Caco-2 (cell line): ENCODE measurements around the gene HINT1. TPM values are rescaled to one million over a fixed set of nuclear protein-coding genes. Genes with fewer than 3 reads are reported as not detected.

Experiments
- Bru-seq: library from RNA; stranded (reverse); fragments of 400-500 nt; gene quantifications from one replicate; lab custom pipeline; 2021; lab: Mats Ljungman, UMichigan
- BruChase-seq, 2 experiments: library from RNA; stranded (reverse); fragments of 400-500 nt; gene quantifications; one replicate each; lab custom pipeline; 2021; lab: Mats Ljungman, UMichigan
- BruUV-seq: library from RNA; stranded (reverse); fragments of 400-500 nt; replicated peaks from 2 replicates; lab custom pipeline; 2021; lab: Mats Ljungman, UMichigan
- CTCF ChIA-PET: fragments of 300-600 bp; sonication (Branson Sonifier 250); formaldehyde crosslinking; loops from one replicate; lab custom pipeline; 2022; ENCODE audit warnings: antibody characterized with exemption; lab: Charles Lee
- POLR2A ChIA-PET: fragments of 300-600 bp; sonication (Branson Sonifier 250); formaldehyde crosslinking; loops from one replicate; lab custom pipeline; 2022; ENCODE audit warnings: antibody characterized with exemption; lab: Charles Lee
- DNase-seq, 2 experiments: peaks; one replicate each; pipeline versions ENCODE4 v3.0.0 to v3.0.0-alpha.2; 2020 to 2022
- H3K27me3 ChIP-seq: replicated peaks from 2 replicates; pipeline ENCODE4 v1.6.0; 2011; ENCODE audit warnings: low read length; ENCODE audit not compliant: control insufficient read depth, insufficient read depth
- H3K36me3 ChIP-seq: 2 replicates; pipeline ENCODE4 v1.5.1; 2011; ENCODE audit warnings: low read length; ENCODE audit not compliant: control insufficient read depth, insufficient read depth
- H3K4me1 ChIP-seq: fragments of 250-450 bp; sonication (Bioruptor Pico); 2 replicates; pipeline ENCODE4 v1.5.1; 2020; ENCODE audit warnings: mild to moderate bottlenecking
- H3K4me3 ChIP-seq: 2 replicates; pipeline ENCODE4 v1.5.1; 2011; ENCODE audit warnings: low read depth, mild to moderate bottlenecking, control low read depth, low read length
- H3K9me3 ChIP-seq: fragments of 250-450 bp; sonication (Bioruptor Pico); 2 replicates; pipeline ENCODE4 v1.5.1; 2020; ENCODE audit warnings: mild to moderate bottlenecking, moderate library complexity
- H3K27ac Mint-ChIP-seq: one replicate; pipeline ENCODE4 v1.8.0; 2022; ENCODE audit warnings: mixed read lengths; ENCODE audit not compliant: unreplicated experiment
- H3K27me3 Mint-ChIP-seq: one replicate; pipeline ENCODE4 v1.8.0; 2022; ENCODE audit warnings: mixed read lengths; ENCODE audit not compliant: insufficient read depth, unreplicated experiment
- H3K36me3 Mint-ChIP-seq: one replicate; pipeline ENCODE4 v1.8.0; 2022; ENCODE audit warnings: mild to moderate bottlenecking, mixed read lengths; ENCODE audit not compliant: insufficient read depth, unreplicated experiment
- H3K4me1 Mint-ChIP-seq: one replicate; pipeline ENCODE4 v1.8.0; 2022; ENCODE audit warnings: low read depth, mixed read lengths; ENCODE audit not compliant: unreplicated experiment
- H3K4me3 Mint-ChIP-seq: one replicate; pipeline ENCODE4 v1.8.0; 2022; ENCODE audit warnings: mild to moderate bottlenecking, moderate library complexity, mixed read lengths; ENCODE audit not compliant: unreplicated experiment
- H3K9me3 Mint-ChIP-seq: one replicate; pipeline ENCODE4 v1.8.0; 2022; ENCODE audit warnings: mixed read lengths; ENCODE audit not compliant: unreplicated experiment
- intact Hi-C: fragments of 100-400 bp; cut with micrococcal nuclease; formaldehyde crosslinking; loops from one replicate; pipeline ENCODE4 v1.10.0; 2022; ENCODE audit not compliant: unreplicated experiment
- long read RNA-seq: library from polyadenylated mRNA; stranded (forward); transcript quantifications from one replicate; pipeline ENCODE4 v2.0.0, GENCODE V29; 2022
- total RNA-seq: library from RNA; stranded (reverse); gene quantifications from 2 replicates; pipeline ENCODE4 v1.2.3, GENCODE V29; 2022
- TF ChIP-seq, protein P1 (sequence below), 2 experiments: fragments of 200-600 bp in 1 of 2; IDR thresholded peaks; 1 replicate in 1 of 2; 2 replicates in 1 of 2; pipeline versions ENCODE4 v1.5.1 to v1.8.0; 2011 to 2022; ENCODE audit warnings: antibody characterized with exemption in 1 of 2, control low read depth in 1 of 2, inconsistent platforms in 1 of 2, low read depth in 1 of 2, low read length in 1 of 2, mild to moderate bottlenecking in 1 of 2, moderate library complexity in 1 of 2; ENCODE audit not compliant: insufficient read depth in 1 of 2, severe bottlenecking in 1 of 2, unreplicated experiment in 1 of 2

The HINT1 gene
- 228 and 243 TPM in 2 replicates for total RNA-seq
- percentile 96 among the genes with signal in this experiment for Bru-seq, nascent RNA
- BruChase-seq, experiment 1, labeled RNA remaining after a 2-hour chase, result percentile 93 among the genes with signal in this experiment
- BruChase-seq, experiment 2, labeled RNA remaining after a 6-hour chase, result percentile 95 among the genes with signal in this experiment
- long read RNA-seq, transcript HINT1-201 (3 exons, 1,081 nt), result major isoform, 284 of 309 reads
- long read RNA-seq, transcript HINT1-209 (3 exons, 656 nt), result minor isoform, 5 of 309 reads
- long read RNA-seq, partial matches to known transcripts, result 1 of 309 reads
- long read RNA-seq, other reads (novel, unspliced or antisense), result 12 of 309 reads

DNA sequence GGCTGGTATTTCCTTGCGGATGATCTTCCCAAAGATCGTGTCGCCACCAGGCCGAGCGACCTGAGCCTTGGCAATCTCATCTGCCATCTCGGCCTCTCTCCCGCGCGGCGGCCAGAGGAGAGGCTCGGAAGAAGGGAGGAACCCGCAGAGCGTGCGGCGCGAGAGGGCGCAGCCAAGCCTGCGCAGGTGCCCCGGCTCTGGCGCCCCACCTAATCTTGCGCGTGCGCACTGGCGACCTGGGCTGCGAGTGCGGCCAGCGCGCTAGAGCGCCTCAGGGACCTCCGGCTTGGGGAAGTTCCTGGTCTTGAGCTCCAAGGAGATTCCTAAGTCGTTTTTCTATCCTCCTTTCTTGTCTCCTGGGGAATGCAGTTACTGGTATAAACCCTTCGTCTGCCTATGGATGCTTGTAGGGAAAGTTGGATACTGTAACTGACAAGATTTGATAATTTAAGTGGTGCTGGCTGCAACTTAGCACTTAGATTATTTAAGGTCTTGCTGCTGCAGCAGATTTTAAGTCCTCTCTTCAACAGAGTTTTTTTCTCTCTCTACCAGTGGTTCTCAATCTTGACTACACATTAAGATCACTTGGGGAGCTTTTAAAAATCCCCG is at the start of gene HINT1:
Gene HINT1, minus strand, starts transcription at position 138 of the 609 bp plus-strand sequence. Its CDS starts 51 bp downstream, at position 87.
- intact Hi-C loops, result loop anchor here (1.0 kb wide), 3 partner anchors 98 to 252 kb away; no protein-coding TSS in a partner anchor
- TF ChIP-seq, protein P1, sequence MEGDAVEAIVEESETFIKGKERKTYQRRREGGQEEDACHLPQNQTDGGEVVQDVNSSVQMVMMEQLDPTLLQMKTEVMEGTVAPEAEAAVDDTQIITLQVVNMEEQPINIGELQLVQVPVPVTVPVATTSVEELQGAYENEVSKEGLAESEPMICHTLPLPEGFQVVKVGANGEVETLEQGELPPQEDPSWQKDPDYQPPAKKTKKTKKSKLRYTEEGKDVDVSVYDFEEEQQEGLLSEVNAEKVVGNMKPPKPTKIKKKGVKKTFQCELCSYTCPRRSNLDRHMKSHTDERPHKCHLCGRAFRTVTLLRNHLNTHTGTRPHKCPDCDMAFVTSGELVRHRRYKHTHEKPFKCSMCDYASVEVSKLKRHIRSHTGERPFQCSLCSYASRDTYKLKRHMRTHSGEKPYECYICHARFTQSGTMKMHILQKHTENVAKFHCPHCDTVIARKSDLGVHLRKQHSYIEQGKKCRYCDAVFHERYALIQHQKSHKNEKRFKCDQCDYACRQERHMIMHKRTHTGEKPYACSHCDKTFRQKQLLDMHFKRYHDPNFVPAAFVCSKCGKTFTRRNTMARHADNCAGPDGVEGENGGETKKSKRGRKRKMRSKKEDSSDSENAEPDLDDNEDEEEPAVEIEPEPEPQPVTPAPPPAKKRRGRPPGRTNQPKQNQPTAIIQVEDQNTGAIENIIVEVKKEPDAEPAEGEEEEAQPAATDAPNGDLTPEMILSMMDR (IDR thresholded peaks at IDR 0.05; ENCODE audit: insufficient read depth in 1 of 2, low read depth in 1 of 2, low read length in 1 of 2, severe bottlenecking in 1 of 2, unreplicated experiment in 1 of 2), result peak in 1 of 2 experiments; percentile 39
- Histone ChIP-seq H3K9me3 (no peaks in the 10 kb centered on the region), H3K4me3 (peak within 1 kb of the TSS; percentile 100), H3K27me3 (no peaks in the 10 kb centered on the region), H3K4me1 (peaks cover 9% of the 10 kb centered on the region), H3K36me3 (peaks cover 1% of the 10 kb centered on the region; the same call in 1 of the 2 replicates)
- Mint-ChIP-seq H3K27ac (peak within 1 kb of the TSS; percentile 26), H3K36me3 (peaks cover 44% of the 10 kb centered on the region), H3K4me3 (peak within 1 kb of the TSS; percentile 70), H3K4me1 (peaks cover 21% of the 10 kb centered on the region), H3K9me3 (no peaks in the 10 kb centered on the region), H3K27me3 (no peaks in the 10 kb centered on the region)
- no TSS peak for BruUV-seq
- ChIA-PET POLR2A (no interaction called here), CTCF (interaction anchor here (0.6 to 1.0 kb wide), 3 partner anchors 16 to 217 kb away, joined by 4 to 9 read pairs (median 8); no protein-coding TSS in a partner anchor)
- peak; percentile 94 to 97 for DNase-seq

DNA sequence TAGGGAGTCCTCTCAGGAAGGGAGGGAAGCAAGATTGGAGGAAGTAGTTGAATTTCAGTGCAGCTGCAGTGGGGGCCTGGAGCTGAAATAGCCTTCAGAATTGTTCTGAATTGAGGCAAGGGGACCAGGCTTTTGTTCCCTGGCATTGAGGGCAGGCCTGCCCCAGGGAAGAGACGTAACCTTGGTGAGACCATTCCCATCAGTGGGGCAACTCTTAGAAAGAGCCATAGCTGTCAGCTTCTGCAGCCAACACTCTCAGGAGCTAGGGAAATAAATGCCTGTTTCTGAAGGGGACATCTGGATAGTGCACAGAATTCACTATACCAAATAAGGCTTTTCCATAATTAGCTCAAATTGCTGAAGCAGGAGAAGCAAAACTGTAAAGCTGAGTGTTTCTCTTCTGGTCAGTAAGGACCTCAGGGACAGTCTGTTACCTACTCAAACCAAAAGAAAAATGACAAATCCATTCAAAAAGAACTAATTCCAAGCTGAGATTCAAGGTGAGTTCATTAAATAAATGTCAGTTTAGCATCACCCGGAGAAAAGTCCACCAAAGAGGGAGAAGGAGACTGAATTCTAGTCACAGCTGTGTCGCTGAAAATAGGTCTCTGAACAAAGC is 49.7 kb upstream of the HINT1 start:
- H3K27ac Mint-ChIP-seq, result no peak overlapping the region
- no peaks in the 10 kb centered on the region for H3K9me3 Mint-ChIP-seq
- BruUV-seq, result no TSS peak
- intact Hi-C loops, result no loop called here
- no peaks in the 10 kb centered on the region for H3K4me1 Mint-ChIP-seq
- Histone ChIP-seq H3K27me3 (no peaks in the 10 kb centered on the region), H3K36me3 (no peaks in the 10 kb centered on the region), H3K9me3 (no peaks in the 10 kb centered on the region), H3K4me3 (no peak overlapping the region), H3K4me1 (no peaks in the 10 kb centered on the region)
- H3K36me3 Mint-ChIP-seq, result no peaks in the 10 kb centered on the region
- TF ChIP-seq, protein P1 (IDR thresholded peaks at IDR 0.05; ENCODE audit: insufficient read depth in 1 of 2, low read depth in 1 of 2, low read length in 1 of 2, severe bottlenecking in 1 of 2, unreplicated experiment in 1 of 2), result no peak
- H3K27me3 Mint-ChIP-seq, result no peaks in the 10 kb centered on the region
- ChIA-PET CTCF (no interaction called here), POLR2A (no interaction called here)
- no peak overlapping the region for H3K4me3 Mint-ChIP-seq
- DNase-seq, result no peak

DNA sequence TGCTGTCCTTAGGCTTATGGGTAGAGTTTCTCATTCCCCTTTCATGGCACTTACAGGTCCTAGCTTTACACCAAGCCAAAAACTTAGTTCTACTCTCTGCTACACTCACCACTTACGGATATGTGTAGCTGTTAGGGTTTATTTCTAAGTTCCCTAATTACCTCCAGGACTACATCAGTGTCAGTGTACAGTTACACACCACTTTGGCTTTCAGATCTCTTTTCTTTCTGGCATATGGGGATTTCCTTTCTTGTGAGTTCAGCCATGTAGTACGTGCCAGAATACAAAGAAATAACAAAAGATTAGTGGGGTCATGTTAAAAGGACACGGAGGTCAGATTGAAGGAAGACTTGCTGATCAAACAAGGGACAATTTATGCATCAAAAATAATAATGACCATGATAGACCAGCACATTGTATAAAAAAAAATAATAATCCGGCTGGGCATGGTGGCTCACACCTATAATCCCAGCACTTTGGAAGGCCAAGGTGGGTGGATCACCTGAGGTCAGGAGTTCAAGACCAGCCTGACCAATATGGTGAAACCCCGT is 47.5 kb upstream of the HINT1 start:
- no TSS peak for BruUV-seq
- H3K27me3 ChIP-seq, result no peaks in the 10 kb centered on the region
- no peaks in the 10 kb centered on the region for H3K4me1 Mint-ChIP-seq
- no peaks in the 10 kb centered on the region for H3K4me1 ChIP-seq
- H3K36me3 Mint-ChIP-seq, result no peaks in the 10 kb centered on the region
- no peak for DNase-seq
- TF ChIP-seq, protein P1 (IDR thresholded peaks at IDR 0.05; ENCODE audit: insufficient read depth in 1 of 2, low read depth in 1 of 2, low read length in 1 of 2, severe bottlenecking in 1 of 2, unreplicated experiment in 1 of 2), result no peak
- intact Hi-C loops, result no loop called here
- ChIA-PET CTCF (no interaction called here), POLR2A (no interaction called here)
- no peak overlapping the region for H3K4me3 ChIP-seq
- no peaks in the 10 kb centered on the region for H3K36me3 ChIP-seq
- H3K9me3 Mint-ChIP-seq, result no peaks in the 10 kb centered on the region
- H3K27me3 Mint-ChIP-seq, result no peaks in the 10 kb centered on the region
- H3K4me3 Mint-ChIP-seq, result no peak overlapping the region
- H3K27ac Mint-ChIP-seq, result no peak overlapping the region
- no peaks in the 10 kb centered on the region for H3K9me3 ChIP-seq
